Activated CD8-positive, alpha-beta memory T cell treated with anti-CD3 and anti-CD28 coated beads for 24 hours (primary cell): ENCODE data around the gene GRK5.

ENCODE experiments used
- DNase-seq: peaks from one replicate; pipeline ENCODE4 v3.0.0-alpha.2; 2020

GRK5 gene

GRCh38 chr10:119409906-119410305, 202.5 kb downstream of the GRK5 start:
- DNase-seq, result no peak

GRCh38 chr10:119410361-119411116, 203.2 kb downstream of the GRK5 start:
- no peak for DNase-seq

GRCh38 chr10:119412244-119413092, 205.1 kb downstream of the GRK5 start:
- DNase-seq, result no peak

GRCh38 chr10:119413093-119413453, 205.7 kb downstream of the GRK5 start:
- no peak for DNase-seq

GRCh38 chr10:119413471-119414080, 206.2 kb downstream of the GRK5 start:
- no peak for DNase-seq

GRCh38 chr10:119414081-119414611, 206.8 kb downstream of the GRK5 start:
- DNase-seq, result no peak

GRCh38 chr10:119415121-119415520, 207.8 kb downstream of the GRK5 start:
- no peak for DNase-seq

- no peak for DNase-seq
Observed at GRCh38 chr10:119415536-119416503, 208.4 kb downstream of the GRK5 start.

GRCh38 chr10:119416855-119417254, 209.5 kb downstream of the GRK5 start:
- DNase-seq, result peak; percentile 88

GRCh38 chr10:119417852-119418251, 210.5 kb downstream of the GRK5 start:
- DNase-seq, result no peak

GRCh38 chr10:119418362-119418761, 211.0 kb downstream of the GRK5 start:
- DNase-seq, result no peak

- no peak for DNase-seq
Observed at GRCh38 chr10:119419931-119420330, 212.6 kb downstream of the GRK5 start.

GRCh38 chr10:119420950-119421875, 213.8 kb downstream of the GRK5 start:
- DNase-seq, result no peak

GRCh38 chr10:119421891-119422681, 214.7 kb downstream of the GRK5 start:
- DNase-seq, result no peak

GRCh38 chr10:119422682-119423509, 215.5 kb downstream of the GRK5 start:
- DNase-seq, result no peak

- no peak for DNase-seq
Observed at GRCh38 chr10:119423510-119424257, 216.3 kb downstream of the GRK5 start.

- DNase-seq, result no peak
Observed at GRCh38 chr10:119424258-119424975, 217.0 kb downstream of the GRK5 start.
